Stomach (tissue), 4 donors: ENCODE data around the gene PPP1R10.

Source experiments
- CTCF ChIP-seq, 7 experiments: fragments of 450-650 bp in 4 of 7; fragments of 200-600 bp in 3 of 7; sonication (generic) in 3 of 7; IDR thresholded peaks; one replicate each; pipeline ENCODE4 v1.5.1; 2016 to 2019; ENCODE audit warnings: antibody characterized with exemption in 7 of 7, control low read depth in 2 of 7, mild to moderate bottlenecking in 1 of 7
- EP300 ChIP-seq: sonication (generic); formaldehyde crosslinking; IDR thresholded peaks from one replicate; pipeline ENCODE4 v1.6.1; 2017; ENCODE audit warnings: antibody characterized with exemption
- POLR2A ChIP-seq, 4 donors: fragments of 450-650 bp; IDR thresholded peaks; one replicate each; pipeline ENCODE4 v1.6.1; 2016; ENCODE audit warnings: antibody characterized with exemption in 4 of 4, control low read depth in 2 of 4, mild to moderate bottlenecking in 1 of 4, moderate library complexity in 1 of 4
- POLR2AphosphoS5 ChIP-seq, 3 donors: sonication (generic); formaldehyde crosslinking; IDR thresholded peaks; one replicate each; pipeline ENCODE4 v1.6.1; 2016; ENCODE audit warnings: antibody characterized with exemption in 3 of 3

GRCh38 chr6:30619561-30619960 is 2.5 kb upstream of the PPP1R10 start:
- TF ChIP-seq CTCF (IDR thresholded peaks at IDR 0.05) (no peak), POLR2A (IDR thresholded peaks at IDR 0.05) (no peak), POLR2AphosphoS5 (IDR thresholded peaks at IDR 0.05) (no peak), EP300 (no peak)
